GM19455 (cell line): ENCODE measurements around the gene KANSL1.

Experiments used
- ATAC-seq: cut with Tn5 transposase; IDR thresholded peaks from one replicate; pipeline ENCODE4 v1.9.1; 2021; ENCODE audit not compliant: unreplicated experiment

Gene KANSL1

GRCh38 chr17:45991341-45991740 is 201.9 kb downstream of the KANSL1 start:
- ATAC-seq, result no peak

- no peak for ATAC-seq
These were observed 202.3 kb downstream of the KANSL1 start for GRCh38 chr17:45990886-45991285.

GRCh38 chr17:45989759-45990158 is 203.5 kb downstream of the KANSL1 start:
- no peak for ATAC-seq

- ATAC-seq, result no peak
These were observed 205.5 kb downstream of the KANSL1 start for GRCh38 chr17:45987706-45988105.

- no peak for ATAC-seq
These were observed 207.2 kb downstream of the KANSL1 start for GRCh38 chr17:45986056-45986455.

- ATAC-seq, result no peak
These were observed 207.8 kb downstream of the KANSL1 start for GRCh38 chr17:45985447-45985846.

- no peak for ATAC-seq
These were observed 208.9 kb downstream of the KANSL1 start for GRCh38 chr17:45984368-45984767.

- no peak for ATAC-seq
These were observed 209.5 kb downstream of the KANSL1 start for GRCh38 chr17:45983614-45984310.

GRCh38 chr17:45982791-45983613 is 210.2 kb downstream of the KANSL1 start:
- no peak for ATAC-seq

- ATAC-seq, result no peak
These were observed 211.9 kb downstream of the KANSL1 start for GRCh38 chr17:45981306-45981705.

- ATAC-seq, result no peak
These were observed 212.4 kb downstream of the KANSL1 start for GRCh38 chr17:45980855-45981254.
